GM10248 (cell line): ENCODE data around the gene GABRB3.

ENCODE experiments used
- CTCF ChIA-PET: fragments of 300-600 bp; sonication (Branson Sonifier 250); formaldehyde crosslinking; extraction: SDS; loops from one replicate; lab custom pipeline; 2021; ENCODE audit warnings: antibody characterized with exemption; lab: Yijun Ruan, JAX
- POLR2A ChIA-PET: fragments of 350-650 bp; sonication (Branson Sonifier 250); formaldehyde crosslinking; extraction: SDS; loops from one replicate; lab custom pipeline; 2020; ENCODE audit warnings: antibody characterized with exemption; lab: Yijun Ruan, JAX
- DNase-seq: peaks from one replicate; pipeline ENCODE4 v3.0.0; 2012; ENCODE audit errors: extremely low spot score
- CTCF ChIP-seq: IDR thresholded peaks from 2 replicates; pipeline ENCODE4 v1.5.1; 2012; ENCODE audit warnings: mild to moderate bottlenecking, low read depth; ENCODE audit errors: extremely low read depth, missing control alignments, control extremely low read depth

GABRB3 gene

GRCh38 chr15:26531489-26531888 lies 241.4 kb downstream of the GABRB3 start:
- DNase-seq, result no peak
- ChIA-PET CTCF (no interaction called here), POLR2A (no interaction called here)
- no peak for TF ChIP-seq CTCF

GRCh38 chr15:26525096-26525495 lies 247.8 kb downstream of the GABRB3 start:
- TF ChIP-seq CTCF, result no peak
- ChIA-PET POLR2A (no interaction called here), CTCF (no interaction called here)
- no peak for DNase-seq

- CTCF ChIA-PET, result no interaction called here
Observed at GRCh38 chr15:26521691-26522198, 251.1 kb downstream of the GABRB3 start.

GRCh38 chr15:26521130-26521529 lies 251.7 kb downstream of the GABRB3 start:
- TF ChIP-seq CTCF, result no peak
- ChIA-PET POLR2A (no interaction called here), CTCF (no interaction called here)
- DNase-seq, result no peak

More at GRCh38 chr15:26521691-26522198, 251.1 kb downstream of the GABRB3 start:
- POLR2A ChIA-PET, result no interaction called here
- no peak for DNase-seq
- TF ChIP-seq CTCF, result no peak

GRCh38 chr15:26518885-26519284 lies 254.0 kb downstream of the GABRB3 start:
- ChIA-PET POLR2A (no interaction called here), CTCF (no interaction called here)
- TF ChIP-seq CTCF, result no peak
- DNase-seq, result no peak

GRCh38 chr15:26516102-26516980 lies 256.5 kb downstream of the GABRB3 start:
- TF ChIP-seq CTCF, result no peak
- CTCF ChIA-PET, result no interaction called here
- POLR2A ChIA-PET, result no interaction called here
- DNase-seq, result no peak
